ENCODE results near the gene DPP8. TPM values are rescaled to one million over a fixed set of nuclear protein-coding genes. Genes with fewer than 3 reads are reported as not detected.
A peak's percentile ranks its signal among the peaks of the same experiment; 100 is the strongest.

Gene DPP8
- total RNA-seq, 1 donor from 2014 or later: 28.4 TPM

GRCh38 chr15:65541231-65541820, 23.8 kb upstream of the DPP8 start:
- Histone ChIP-seq H3K27me3 (ENCODE audit: control insufficient read depth, insufficient read depth, low read length) (no peaks in the 10 kb centered on the region), H3K4me3 (ENCODE audit: low read depth, low read length) (no peak overlapping the region), H3K36me3 (ENCODE audit: control insufficient read depth, insufficient read depth, low read length) (peaks cover 2% of the 10 kb centered on the region)
- TF ChIP-seq, protein P1, sequence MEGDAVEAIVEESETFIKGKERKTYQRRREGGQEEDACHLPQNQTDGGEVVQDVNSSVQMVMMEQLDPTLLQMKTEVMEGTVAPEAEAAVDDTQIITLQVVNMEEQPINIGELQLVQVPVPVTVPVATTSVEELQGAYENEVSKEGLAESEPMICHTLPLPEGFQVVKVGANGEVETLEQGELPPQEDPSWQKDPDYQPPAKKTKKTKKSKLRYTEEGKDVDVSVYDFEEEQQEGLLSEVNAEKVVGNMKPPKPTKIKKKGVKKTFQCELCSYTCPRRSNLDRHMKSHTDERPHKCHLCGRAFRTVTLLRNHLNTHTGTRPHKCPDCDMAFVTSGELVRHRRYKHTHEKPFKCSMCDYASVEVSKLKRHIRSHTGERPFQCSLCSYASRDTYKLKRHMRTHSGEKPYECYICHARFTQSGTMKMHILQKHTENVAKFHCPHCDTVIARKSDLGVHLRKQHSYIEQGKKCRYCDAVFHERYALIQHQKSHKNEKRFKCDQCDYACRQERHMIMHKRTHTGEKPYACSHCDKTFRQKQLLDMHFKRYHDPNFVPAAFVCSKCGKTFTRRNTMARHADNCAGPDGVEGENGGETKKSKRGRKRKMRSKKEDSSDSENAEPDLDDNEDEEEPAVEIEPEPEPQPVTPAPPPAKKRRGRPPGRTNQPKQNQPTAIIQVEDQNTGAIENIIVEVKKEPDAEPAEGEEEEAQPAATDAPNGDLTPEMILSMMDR (IDR thresholded peaks at IDR 0.05; ENCODE audit: insufficient read depth, low read length, severe bottlenecking): no peak
- DNase-seq (ENCODE audit: low read depth): no peak
- no peak for FAIRE-seq

GRCh38 chr15:65540314-65540713, 22.8 kb upstream of the DPP8 start:
- DNase-seq (ENCODE audit: low read depth): no peak
- H3K36me3 ChIP-seq (ENCODE audit: control insufficient read depth, insufficient read depth, low read length): peaks cover 2% of the 10 kb centered on the region
- H3K27me3 ChIP-seq (ENCODE audit: control insufficient read depth, insufficient read depth, low read length): no peaks in the 10 kb centered on the region
- no peak overlapping the region for H3K4me3 ChIP-seq (ENCODE audit: low read depth, low read length)
- TF ChIP-seq, protein P1 (IDR thresholded peaks at IDR 0.05; ENCODE audit: insufficient read depth, low read length, severe bottlenecking): no peak
- no peak for FAIRE-seq

DNA sequence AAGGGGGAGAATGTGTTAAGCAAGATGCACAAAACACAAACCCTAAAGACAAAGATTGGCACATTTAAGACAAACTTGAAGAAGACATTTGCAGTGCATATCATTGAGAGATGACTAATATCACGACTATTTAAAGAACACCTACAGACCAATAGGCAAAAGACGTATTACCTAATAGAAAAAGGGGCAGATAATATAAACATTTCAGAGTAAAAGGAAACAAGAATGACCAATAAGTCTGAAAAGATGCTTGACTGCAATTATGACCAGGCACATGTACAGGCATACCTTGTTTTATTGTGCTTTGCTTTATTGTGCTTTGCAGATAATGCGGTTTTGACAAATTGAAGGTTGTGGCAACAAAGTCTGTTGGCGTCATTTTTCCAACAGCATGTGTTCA, 17.7 kb upstream of the DPP8 start:
- no peak for FAIRE-seq

DNA sequence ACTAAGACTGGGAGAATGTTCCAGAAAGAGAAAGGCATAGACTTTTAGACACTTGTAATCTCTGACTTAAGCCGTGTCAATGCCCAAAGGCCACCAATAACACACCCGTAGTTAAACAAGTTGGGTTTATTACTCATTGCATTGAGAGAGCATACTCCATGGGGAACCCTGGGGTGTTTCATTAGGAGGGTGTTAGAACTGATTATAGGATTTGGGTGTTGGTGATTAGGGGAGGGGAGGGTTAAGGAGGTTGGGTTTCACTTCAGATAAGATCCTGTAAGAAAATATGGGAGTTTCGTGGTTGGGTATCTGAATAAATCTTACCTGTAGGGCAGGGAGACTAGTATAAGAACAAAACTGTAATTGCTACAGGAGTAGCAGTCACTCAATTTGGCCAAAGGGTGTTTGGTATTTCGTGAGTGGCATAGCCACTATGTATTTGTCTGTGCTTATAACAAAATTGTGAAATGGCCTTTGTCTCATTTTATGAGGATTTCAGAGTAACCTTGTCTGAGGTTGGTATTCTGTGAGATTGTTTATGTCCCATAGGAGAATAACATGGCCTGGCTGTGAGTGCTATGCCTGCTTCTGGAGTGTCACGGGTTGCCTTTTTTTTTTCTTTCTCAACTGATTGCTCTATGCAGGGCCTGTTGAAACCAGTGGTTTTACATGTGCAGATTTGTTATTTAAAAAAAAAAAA, 15.7 kb upstream of the DPP8 start:
- DNase-seq (ENCODE audit: low read depth): peak; percentile 53
- H3K4me3 ChIP-seq (ENCODE audit: low read depth, low read length): no peak overlapping the region
- FAIRE-seq: no peak
- H3K27me3 ChIP-seq (ENCODE audit: control insufficient read depth, insufficient read depth, low read length): no peaks in the 10 kb centered on the region
- TF ChIP-seq, protein P1 (IDR thresholded peaks at IDR 0.05; ENCODE audit: insufficient read depth, low read length, severe bottlenecking): no peak
- H3K36me3 ChIP-seq (ENCODE audit: control insufficient read depth, insufficient read depth, low read length): peaks cover 2% of the 10 kb centered on the region

More for the DNA sequence above, 17.7 kb upstream of the DPP8 start:
- Histone ChIP-seq H3K36me3 (ENCODE audit: control insufficient read depth, insufficient read depth, low read length) (peaks cover 2% of the 10 kb centered on the region), H3K4me3 (ENCODE audit: low read depth, low read length) (no peak overlapping the region), H3K27me3 (ENCODE audit: control insufficient read depth, insufficient read depth, low read length) (no peaks in the 10 kb centered on the region)
- DNase-seq (ENCODE audit: low read depth): peak; percentile 47
- TF ChIP-seq, protein P1 (IDR thresholded peaks at IDR 0.05; ENCODE audit: insufficient read depth, low read length, severe bottlenecking): no peak

DNA sequence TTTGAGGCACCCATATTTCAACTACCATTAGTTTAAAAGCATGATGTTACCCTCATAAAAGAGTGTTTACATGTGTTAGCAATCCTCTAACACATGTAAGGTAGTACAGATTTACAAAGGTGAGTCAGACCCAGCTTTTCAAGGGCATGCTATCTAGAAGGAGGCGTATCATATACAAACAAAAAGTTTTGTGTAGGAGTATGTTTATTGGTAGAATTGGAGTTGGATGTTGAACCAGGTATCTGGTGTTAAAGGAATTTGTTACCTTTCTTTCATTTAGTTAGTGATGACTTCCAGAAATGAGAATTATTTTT, 15.2 kb upstream of the DPP8 start:
- H3K36me3 ChIP-seq (ENCODE audit: control insufficient read depth, insufficient read depth, low read length): peaks cover 2% of the 10 kb centered on the region
- no peaks in the 10 kb centered on the region for H3K27me3 ChIP-seq (ENCODE audit: control insufficient read depth, insufficient read depth, low read length)
- DNase-seq (ENCODE audit: low read depth) (peak; percentile 85), FAIRE-seq (no peak)
- no peak overlapping the region for H3K4me3 ChIP-seq (ENCODE audit: low read depth, low read length)
- TF ChIP-seq, protein P1 (IDR thresholded peaks at IDR 0.05; ENCODE audit: insufficient read depth, low read length, severe bottlenecking): no peak
